ENCODE measurements around the gene SMG7. TPM values are rescaled to one million over a fixed set of nuclear protein-coding genes. Genes with fewer than 3 reads are reported as not detected.

Gene SMG7
- total RNA-seq, 1 experiment from 2014 or later = 72.9 TPM

DNA sequence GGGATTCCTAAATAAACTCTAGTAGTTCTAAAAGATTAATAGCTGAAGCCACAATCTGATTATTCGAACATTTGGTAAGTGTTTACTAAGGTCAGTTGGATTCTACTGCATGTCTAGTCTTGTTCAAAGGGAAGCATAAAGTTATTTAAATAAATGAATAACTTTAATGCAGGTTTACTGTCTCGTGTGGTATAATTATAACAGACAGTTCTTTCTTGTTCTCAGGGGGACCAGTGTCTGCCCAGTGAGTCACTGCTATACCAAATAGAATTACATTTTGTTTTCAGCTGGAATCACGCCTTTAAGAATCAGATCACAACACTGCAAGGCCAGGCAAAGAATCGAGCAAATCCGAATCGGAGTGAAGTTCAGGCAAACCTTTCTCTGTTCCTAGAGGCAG lies 45.1 kb downstream of the SMG7 start:
- ChIA-PET CTCF (no interaction called here), POLR2A (ENCODE audit: unreplicated experiment) (no interaction called here)
- no peak overlapping the region for H3K4me2 ChIP-seq
- TF ChIP-seq, protein P1, sequence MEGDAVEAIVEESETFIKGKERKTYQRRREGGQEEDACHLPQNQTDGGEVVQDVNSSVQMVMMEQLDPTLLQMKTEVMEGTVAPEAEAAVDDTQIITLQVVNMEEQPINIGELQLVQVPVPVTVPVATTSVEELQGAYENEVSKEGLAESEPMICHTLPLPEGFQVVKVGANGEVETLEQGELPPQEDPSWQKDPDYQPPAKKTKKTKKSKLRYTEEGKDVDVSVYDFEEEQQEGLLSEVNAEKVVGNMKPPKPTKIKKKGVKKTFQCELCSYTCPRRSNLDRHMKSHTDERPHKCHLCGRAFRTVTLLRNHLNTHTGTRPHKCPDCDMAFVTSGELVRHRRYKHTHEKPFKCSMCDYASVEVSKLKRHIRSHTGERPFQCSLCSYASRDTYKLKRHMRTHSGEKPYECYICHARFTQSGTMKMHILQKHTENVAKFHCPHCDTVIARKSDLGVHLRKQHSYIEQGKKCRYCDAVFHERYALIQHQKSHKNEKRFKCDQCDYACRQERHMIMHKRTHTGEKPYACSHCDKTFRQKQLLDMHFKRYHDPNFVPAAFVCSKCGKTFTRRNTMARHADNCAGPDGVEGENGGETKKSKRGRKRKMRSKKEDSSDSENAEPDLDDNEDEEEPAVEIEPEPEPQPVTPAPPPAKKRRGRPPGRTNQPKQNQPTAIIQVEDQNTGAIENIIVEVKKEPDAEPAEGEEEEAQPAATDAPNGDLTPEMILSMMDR (conservative IDR thresholded peaks at IDR 0.05) = no peak
- TF ChIP-seq EZH2 (IDR thresholded peaks at IDR 0.05; ENCODE audit: low read depth) = no peak
- peaks cover 50% of the 10 kb centered on the region for H3K79me2 ChIP-seq (ENCODE audit: low read depth)
- peaks cover 49% of the 10 kb centered on the region for H3F3A ChIP-seq (ENCODE audit: insufficient read depth, low read depth)
- H3K27me3 ChIP-seq (ENCODE audit: insufficient read depth, low read depth) = no peaks in the 10 kb centered on the region
- BruUV-seq (replicated peaks) = no TSS peak
- H3K9me3 ChIP-seq (ENCODE audit: insufficient read depth, low read depth) = no peaks in the 10 kb centered on the region
- H3K4me3 ChIP-seq = no peak overlapping the region
- H3K36me3 ChIP-seq (ENCODE audit: low read depth) = peaks cover 43% of the 10 kb centered on the region
- intact Hi-C loops (cut with micrococcal nuclease; ENCODE audit: unreplicated experiment) = no loop called here
- no peak for DNase-seq
- H2AFZ ChIP-seq = no peak overlapping the region
- H3K9me2 ChIP-seq (ENCODE audit: insufficient read depth) = 0 out of 2 replicates have a peak, but pooled peaks cover 3% of the 10 kb centered on the region
- no peaks in the 10 kb centered on the region for H4K20me1 ChIP-seq (ENCODE audit: insufficient read depth)
- H3K4me1 ChIP-seq (replicated peaks; ENCODE audit: insufficient read depth) = peaks cover 34% of the 10 kb centered on the region
- no peak overlapping the region for H3K27ac ChIP-seq

DNA sequence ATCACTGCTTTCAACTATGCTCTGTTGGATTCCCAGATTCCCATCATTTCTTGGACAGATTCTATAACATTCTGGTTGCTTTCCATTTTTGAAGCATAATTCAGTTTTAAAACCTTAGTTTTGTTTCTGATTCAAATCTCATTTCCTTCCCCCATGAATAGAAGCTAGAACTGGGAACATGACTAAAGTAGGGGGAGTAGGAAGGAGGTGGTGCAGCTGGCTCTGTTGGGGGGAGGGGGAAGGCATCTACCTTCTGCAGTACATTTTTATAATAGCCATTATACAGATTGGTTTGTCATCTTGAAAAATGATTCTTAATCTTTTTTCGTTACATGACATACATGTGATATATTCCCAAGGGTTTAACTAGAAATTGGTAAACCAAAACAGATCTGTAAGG lies 48.1 kb downstream of the SMG7 start:
- Histone ChIP-seq H3F3A (ENCODE audit: insufficient read depth, low read depth) (peaks cover 28% of the 10 kb centered on the region), H3K27me3 (ENCODE audit: insufficient read depth, low read depth) (no peaks in the 10 kb centered on the region), H3K79me2 (ENCODE audit: low read depth) (peaks cover 36% of the 10 kb centered on the region), H3K4me1 (replicated peaks; ENCODE audit: insufficient read depth) (peaks cover 8% of the 10 kb centered on the region), H3K36me3 (ENCODE audit: low read depth) (peaks cover 62% of the 10 kb centered on the region), H3K27ac (no peak overlapping the region), H3K4me2 (no peak overlapping the region), H3K9me3 (ENCODE audit: insufficient read depth, low read depth) (no peaks in the 10 kb centered on the region), H4K20me1 (ENCODE audit: insufficient read depth) (no peaks in the 10 kb centered on the region), H2AFZ (no peak overlapping the region), H3K9me2 (ENCODE audit: insufficient read depth) (no peaks in the 10 kb centered on the region), H3K4me3 (no peak overlapping the region)
- POLR2A ChIA-PET (ENCODE audit: unreplicated experiment) = no interaction called here
- CTCF ChIA-PET = no interaction called here
- BruUV-seq (replicated peaks) = no TSS peak
- DNase-seq = no peak
- intact Hi-C loops (cut with micrococcal nuclease; ENCODE audit: unreplicated experiment) = no loop called here
- TF ChIP-seq, protein P1 (conservative IDR thresholded peaks at IDR 0.05) = no peak
- TF ChIP-seq EZH2 (IDR thresholded peaks at IDR 0.05; ENCODE audit: low read depth) = no peak

DNA sequence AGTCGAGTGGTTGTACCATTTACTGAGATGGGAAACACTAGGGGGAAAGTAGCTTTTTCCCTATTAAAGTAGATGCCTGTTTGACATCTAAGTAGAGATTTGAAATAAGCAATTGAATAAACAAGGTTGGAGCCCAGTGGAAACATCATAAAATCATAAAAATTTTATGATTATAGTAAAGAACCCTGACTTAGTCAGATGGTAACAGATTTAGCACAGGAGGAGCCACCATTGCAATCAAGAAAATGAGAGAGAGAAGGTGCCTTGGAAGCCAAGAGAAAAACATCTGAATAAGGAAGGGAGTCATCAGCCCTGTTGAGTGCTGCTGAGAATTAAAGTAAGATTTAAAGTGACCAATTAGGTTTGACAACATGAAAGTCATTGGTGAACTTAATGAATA lies 49.8 kb downstream of the SMG7 start:
- intact Hi-C loops (cut with micrococcal nuclease; ENCODE audit: unreplicated experiment) = no loop called here
- H3K4me1 ChIP-seq (replicated peaks; ENCODE audit: insufficient read depth) = no peaks in the 10 kb centered on the region
- H3K27ac ChIP-seq = no peak overlapping the region
- peaks cover 18% of the 10 kb centered on the region for H3K79me2 ChIP-seq (ENCODE audit: low read depth)
- H2AFZ ChIP-seq = no peak overlapping the region
- H3K9me2 ChIP-seq (ENCODE audit: insufficient read depth) = no peaks in the 10 kb centered on the region
- H4K20me1 ChIP-seq (ENCODE audit: insufficient read depth) = no peaks in the 10 kb centered on the region
- no peak overlapping the region for H3K4me2 ChIP-seq
- no peaks in the 10 kb centered on the region for H3K9me3 ChIP-seq (ENCODE audit: insufficient read depth, low read depth)
- DNase-seq = no peak
- peaks cover 23% of the 10 kb centered on the region for H3F3A ChIP-seq (ENCODE audit: insufficient read depth, low read depth)
- POLR2A ChIA-PET (ENCODE audit: unreplicated experiment) = no interaction called here
- peaks cover 63% of the 10 kb centered on the region for H3K36me3 ChIP-seq (ENCODE audit: low read depth)
- BruUV-seq (replicated peaks) = no TSS peak
- no peaks in the 10 kb centered on the region for H3K27me3 ChIP-seq (ENCODE audit: insufficient read depth, low read depth)
- no peak for TF ChIP-seq EZH2 (IDR thresholded peaks at IDR 0.05; ENCODE audit: low read depth)
- TF ChIP-seq, protein P1 (conservative IDR thresholded peaks at IDR 0.05) = no peak
- CTCF ChIA-PET = no interaction called here
- H3K4me3 ChIP-seq = no peak overlapping the region

All from PC-9 (cell line).